ENCODE data around the gene KHDC3L. TPM values are rescaled to one million over a fixed set of nuclear protein-coding genes. Genes with fewer than 3 reads are reported as not detected.

KHDC3L gene, protein sequence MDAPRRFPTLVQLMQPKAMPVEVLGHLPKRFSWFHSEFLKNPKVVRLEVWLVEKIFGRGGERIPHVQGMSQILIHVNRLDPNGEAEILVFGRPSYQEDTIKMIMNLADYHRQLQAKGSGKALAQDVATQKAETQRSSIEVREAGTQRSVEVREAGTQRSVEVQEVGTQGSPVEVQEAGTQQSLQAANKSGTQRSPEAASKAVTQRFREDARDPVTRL
- not detected in 2 replicates for total RNA-seq (2014; rRNA removed; shearing (Covaris generic))

DNA sequence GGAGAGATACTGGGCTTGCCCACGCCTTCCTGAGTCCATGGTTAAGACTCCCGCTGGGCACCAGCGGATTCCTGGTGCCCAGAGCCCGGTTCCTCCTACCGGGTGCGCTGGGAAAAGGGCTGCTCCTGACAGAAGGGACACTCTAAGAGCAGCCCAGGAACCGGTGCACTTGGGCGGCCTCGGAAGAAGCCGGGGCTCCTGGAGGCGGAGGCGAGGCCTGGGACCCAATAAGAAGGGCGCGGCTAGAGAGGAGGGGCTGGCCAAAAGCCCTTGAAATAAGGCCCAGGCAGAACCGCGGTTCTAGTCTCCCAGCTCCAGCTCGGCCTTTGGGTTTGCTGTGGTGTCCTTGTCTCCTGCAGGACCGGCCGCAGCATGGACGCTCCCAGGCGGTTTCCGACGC, at the start of gene KHDC3L:
TSS of gene KHDC3L (plus strand) at position 301 of the 400 bp plus-strand sequence. CDS start at position 373, 72 bp downstream.
- Histone ChIP-seq H3K4me1 (no peaks in the 10 kb centered on the region), H3K36me3 (no peaks in the 10 kb centered on the region), H3K27me3 (no peaks in the 10 kb centered on the region), H3K9me3 (replicated peaks) (no peaks in the 10 kb centered on the region), H3K27ac (no peak within 1 kb of the TSS), H3K4me3 (no peak within 1 kb of the TSS)
- DNase-seq, result no peak

DNA sequence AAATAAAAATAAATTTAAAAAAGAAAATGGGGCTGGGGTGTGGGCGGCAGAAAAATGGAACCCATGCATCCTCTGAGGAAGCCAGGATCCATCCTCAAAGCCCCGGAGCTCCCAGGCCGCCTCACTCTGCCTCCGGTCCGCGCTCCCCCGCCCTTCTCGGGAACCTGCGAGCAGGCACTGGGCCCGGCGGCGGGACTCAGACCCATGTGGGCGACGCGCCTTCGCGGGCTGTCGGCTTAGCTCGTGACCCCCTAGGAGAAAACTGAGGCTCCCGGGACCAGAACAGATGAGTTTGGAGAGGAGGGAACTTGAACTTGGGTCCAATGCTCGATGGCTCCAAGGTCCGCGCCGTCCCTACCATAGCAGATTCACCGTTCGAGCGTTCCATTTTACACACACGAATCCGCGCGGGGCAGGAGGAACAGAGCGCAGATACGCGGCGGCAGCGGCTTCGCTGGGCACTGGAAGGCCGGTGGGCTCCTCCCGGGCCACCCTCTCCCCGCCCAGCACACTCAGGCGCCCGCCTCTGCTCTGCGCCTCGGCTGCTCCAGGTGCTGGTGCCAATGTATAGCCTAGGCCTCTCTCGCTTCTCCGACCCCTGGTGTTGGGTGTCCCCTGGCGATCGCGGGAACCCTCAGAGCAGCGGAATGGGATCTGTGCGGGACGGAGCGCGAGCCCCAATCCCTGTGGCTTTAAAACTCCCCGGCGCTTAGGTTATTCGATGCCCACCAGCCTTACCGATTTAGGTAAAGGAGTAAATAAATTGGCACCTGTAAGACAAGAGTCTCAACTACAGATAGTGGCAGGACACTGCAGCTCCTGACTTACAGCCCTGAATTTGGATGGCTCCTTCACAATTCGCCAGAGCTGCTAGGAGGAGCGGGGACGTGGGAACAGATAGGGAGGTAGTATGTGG, 47.6 kb upstream of the KHDC3L start:
- Histone ChIP-seq H3K36me3 (no peaks in the 10 kb centered on the region), H3K4me1 (no peaks in the 10 kb centered on the region), H3K27me3 (no peaks in the 10 kb centered on the region), H3K27ac (no peak overlapping the region), H3K4me3 (no peak overlapping the region), H3K9me3 (replicated peaks) (peaks cover 3% of the 10 kb centered on the region; the same call in 1 of the 2 replicates)
- no peak for DNase-seq

DNA sequence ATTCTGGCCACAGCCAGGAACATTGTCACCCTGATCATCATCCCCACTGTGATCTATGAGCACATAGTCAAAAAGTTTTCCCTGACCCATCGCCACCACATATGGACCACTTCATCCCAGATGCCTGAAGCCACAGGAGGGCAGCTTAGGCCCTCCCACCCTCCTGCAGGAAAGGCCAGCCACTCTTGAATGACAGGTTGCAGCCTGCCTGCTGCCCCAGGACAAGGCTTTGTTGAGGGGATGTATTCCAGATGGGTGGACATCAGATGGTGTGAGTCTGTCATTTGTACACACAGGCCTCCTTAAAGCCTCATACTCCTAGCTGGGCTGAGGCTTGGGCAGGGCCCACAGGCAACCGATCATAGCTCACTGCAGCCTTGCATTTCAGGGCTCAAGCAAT, 39.1 kb upstream of the KHDC3L start:
- Histone ChIP-seq H3K4me1 (no peaks in the 10 kb centered on the region), H3K27ac (no peak overlapping the region), H3K36me3 (no peaks in the 10 kb centered on the region), H3K9me3 (replicated peaks) (peaks cover 2% of the 10 kb centered on the region; the same call in 1 of the 2 replicates), H3K27me3 (no peaks in the 10 kb centered on the region), H3K4me3 (no peak overlapping the region)
- DNase-seq, result no peak

DNA sequence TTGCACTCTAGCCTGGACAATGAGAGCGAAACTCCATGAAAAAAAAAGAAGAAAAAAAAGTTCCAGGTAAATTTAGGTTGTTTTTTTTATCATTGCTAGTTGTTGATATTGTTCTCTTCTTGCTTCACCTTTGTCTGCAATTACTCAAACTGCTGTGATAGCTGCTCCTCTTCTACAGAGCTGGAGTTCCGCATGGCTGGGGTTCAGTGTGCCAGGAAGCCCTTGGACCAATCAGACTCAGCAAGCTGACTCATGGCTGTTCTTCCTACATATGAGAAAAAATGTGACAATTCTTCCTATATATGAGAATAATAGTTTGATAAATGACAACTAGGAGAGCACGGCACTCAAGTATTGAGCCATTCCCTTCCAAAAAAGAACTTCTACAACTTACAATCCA, 36.8 kb upstream of the KHDC3L start:
- H3K4me1 ChIP-seq, result no peaks in the 10 kb centered on the region
- H3K27me3 ChIP-seq, result no peaks in the 10 kb centered on the region
- no peaks in the 10 kb centered on the region for H3K9me3 ChIP-seq (replicated peaks)
- no peak overlapping the region for H3K27ac ChIP-seq
- H3K36me3 ChIP-seq, result no peaks in the 10 kb centered on the region
- no peak for DNase-seq
- no peak overlapping the region for H3K4me3 ChIP-seq

DNA sequence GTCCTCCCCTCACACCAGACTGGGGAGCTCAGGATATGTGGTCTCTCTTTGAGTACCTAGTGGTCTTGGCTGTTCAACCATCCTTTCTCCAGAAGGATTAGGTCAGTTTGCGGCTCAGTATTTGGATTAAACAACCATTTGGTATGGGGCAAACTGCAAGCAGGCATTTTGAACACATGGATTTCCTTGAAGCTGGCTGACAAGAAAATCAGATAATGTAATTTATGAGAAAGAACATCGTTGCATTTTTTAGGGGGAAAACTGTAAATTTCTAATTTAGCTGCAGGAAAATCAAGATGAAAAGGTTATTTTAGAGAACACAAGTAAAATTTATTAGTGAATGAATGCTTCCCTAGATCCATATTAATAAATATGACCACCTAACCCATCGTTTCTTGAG, 33.7 kb upstream of the KHDC3L start:
- Histone ChIP-seq H3K36me3 (no peaks in the 10 kb centered on the region), H3K9me3 (replicated peaks) (no peaks in the 10 kb centered on the region), H3K27me3 (no peaks in the 10 kb centered on the region), H3K4me3 (no peak overlapping the region), H3K4me1 (no peaks in the 10 kb centered on the region), H3K27ac (no peak overlapping the region)
- DNase-seq, result no peak

DNA sequence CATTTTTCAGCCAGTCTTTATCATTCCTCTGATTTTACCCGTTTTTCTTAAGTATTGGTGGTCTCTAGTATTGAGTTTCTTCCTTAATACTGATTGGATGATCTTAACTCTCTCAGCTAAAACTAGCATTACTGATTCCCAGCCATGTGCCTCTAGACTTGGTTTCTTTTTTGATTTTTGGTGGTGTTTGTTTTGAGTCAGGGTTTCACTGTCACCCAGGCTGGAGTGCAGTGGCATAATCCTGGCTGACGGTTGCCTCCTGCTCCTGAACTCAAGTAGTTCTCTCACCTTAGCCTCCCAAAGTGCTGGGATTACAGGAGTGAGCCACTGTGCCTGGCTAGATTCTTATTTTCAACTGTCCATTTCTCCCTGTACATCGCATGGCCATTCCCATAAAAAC, 33.3 kb upstream of the KHDC3L start:
- Histone ChIP-seq H3K36me3 (no peaks in the 10 kb centered on the region), H3K4me1 (no peaks in the 10 kb centered on the region), H3K27ac (no peak overlapping the region), H3K9me3 (replicated peaks) (no peaks in the 10 kb centered on the region), H3K4me3 (no peak overlapping the region), H3K27me3 (no peaks in the 10 kb centered on the region)
- no peak for DNase-seq

DNA sequence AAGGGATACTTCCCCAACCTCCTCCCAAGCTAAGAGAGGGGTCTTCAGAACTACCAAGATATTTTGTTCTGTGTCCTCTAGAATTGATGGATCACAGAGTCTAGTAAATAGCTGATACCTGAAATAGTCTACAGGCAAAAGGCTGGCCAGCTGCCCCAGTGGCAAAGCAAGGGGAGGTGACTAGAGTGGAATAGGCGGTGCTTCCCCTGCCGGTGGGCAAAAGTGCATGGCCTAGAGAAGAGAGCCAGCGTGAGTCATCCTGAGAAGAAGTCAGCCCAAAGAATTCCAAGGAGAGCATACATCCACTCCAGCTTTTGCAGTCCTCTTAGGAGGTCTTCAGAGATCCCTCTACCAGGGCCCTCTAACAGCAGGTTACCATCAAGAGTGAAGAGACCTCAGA, 23.1 kb upstream of the KHDC3L start:
- Histone ChIP-seq H3K27me3 (no peaks in the 10 kb centered on the region), H3K4me3 (no peak overlapping the region), H3K27ac (no peak overlapping the region), H3K9me3 (replicated peaks) (no peaks in the 10 kb centered on the region), H3K36me3 (no peaks in the 10 kb centered on the region), H3K4me1 (no peaks in the 10 kb centered on the region)
- no peak for DNase-seq

DNA sequence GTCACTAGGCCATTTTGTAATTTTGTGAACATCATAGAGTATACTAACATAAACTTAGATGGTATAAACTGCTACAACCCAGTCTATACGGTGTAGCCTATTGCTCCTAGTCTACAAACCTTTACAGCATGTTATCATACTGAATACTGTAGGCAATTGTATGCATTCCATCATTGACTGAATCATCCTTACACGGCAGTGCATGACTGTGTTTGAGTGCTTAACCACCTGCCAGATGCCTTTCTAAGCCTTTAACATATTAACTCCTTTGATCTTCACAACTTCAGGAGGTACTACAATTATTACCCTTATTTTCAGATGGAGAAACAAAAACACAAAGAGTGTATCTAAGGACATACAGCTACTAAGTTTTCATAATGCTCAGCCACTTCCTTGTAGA, 22.4 kb upstream of the KHDC3L start:
- Histone ChIP-seq H3K4me3 (no peak overlapping the region), H3K4me1 (no peaks in the 10 kb centered on the region), H3K36me3 (no peaks in the 10 kb centered on the region), H3K27me3 (no peaks in the 10 kb centered on the region), H3K9me3 (replicated peaks) (no peaks in the 10 kb centered on the region), H3K27ac (no peak overlapping the region)
- no peak for DNase-seq

DNA sequence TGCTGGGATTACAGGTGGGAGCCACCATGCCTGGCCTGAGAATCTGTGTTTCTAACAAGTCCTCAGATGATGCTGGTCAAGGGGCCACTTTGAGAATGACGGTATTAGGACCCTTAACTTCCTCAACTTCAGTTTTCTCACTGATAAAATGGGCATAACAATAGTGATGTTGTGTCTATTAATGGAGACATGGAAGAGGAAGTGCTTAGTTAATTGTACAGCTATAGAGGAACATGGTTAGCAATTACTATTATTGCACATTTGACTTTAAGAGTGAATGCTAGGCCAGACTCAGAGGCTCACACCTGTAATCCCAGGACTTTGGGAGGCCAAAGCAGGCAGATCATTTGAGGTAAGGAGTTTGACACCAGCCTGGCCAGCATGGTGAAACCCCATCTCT, 21.1 kb upstream of the KHDC3L start:
- Histone ChIP-seq H3K27ac (no peak overlapping the region), H3K9me3 (replicated peaks) (no peaks in the 10 kb centered on the region), H3K27me3 (no peaks in the 10 kb centered on the region), H3K4me1 (no peaks in the 10 kb centered on the region), H3K4me3 (no peak overlapping the region), H3K36me3 (no peaks in the 10 kb centered on the region)
- no peak for DNase-seq

DNA sequence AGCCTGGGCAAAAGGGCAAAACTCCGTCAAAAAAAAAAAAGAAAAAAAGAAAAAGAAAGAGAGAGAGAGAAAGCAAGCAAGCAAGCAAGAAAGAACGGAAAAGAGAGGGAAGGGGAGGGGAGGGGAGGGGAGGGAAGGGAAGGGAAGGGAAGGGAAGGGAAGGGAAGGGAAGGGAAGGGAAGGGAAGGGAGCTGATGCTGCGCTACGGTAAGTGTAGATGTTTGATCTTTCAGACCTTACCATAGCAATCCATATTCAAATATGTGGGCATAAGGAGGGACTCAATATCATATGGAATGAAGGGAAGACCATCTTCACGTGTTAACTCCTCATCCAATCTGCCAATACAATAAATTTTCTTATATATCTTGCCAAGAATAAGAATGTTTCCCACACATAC, 20.3 kb upstream of the KHDC3L start:
- DNase-seq, result no peak
- H3K36me3 ChIP-seq, result no peaks in the 10 kb centered on the region

DNA sequence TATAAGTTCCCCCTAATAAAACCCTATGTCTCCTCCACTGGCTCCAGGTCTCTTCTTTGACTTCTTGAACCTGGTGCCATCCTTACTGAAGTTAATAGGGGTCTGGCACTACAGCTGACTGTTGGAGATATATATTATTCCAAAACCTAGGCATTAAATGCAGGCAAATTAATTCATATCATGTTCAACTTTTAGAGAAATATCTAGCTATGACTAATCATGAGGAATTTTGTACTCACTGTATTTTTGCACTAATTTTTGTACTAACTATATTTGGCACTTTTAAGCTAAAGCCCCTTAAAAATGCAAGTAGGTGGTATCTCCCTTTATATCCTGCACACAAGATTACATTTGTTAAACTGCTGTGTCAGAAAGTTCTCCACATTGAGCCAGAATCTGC, 19.3 kb upstream of the KHDC3L start:
- H3K4me1 ChIP-seq, result no peaks in the 10 kb centered on the region
- H3K27me3 ChIP-seq, result no peaks in the 10 kb centered on the region
- no peaks in the 10 kb centered on the region for H3K36me3 ChIP-seq
- no peak overlapping the region for H3K4me3 ChIP-seq
- no peak overlapping the region for H3K27ac ChIP-seq
- DNase-seq, result no peak
- no peaks in the 10 kb centered on the region for H3K9me3 ChIP-seq (replicated peaks)

More for the DNA sequence above, 20.3 kb upstream of the KHDC3L start:
- H3K27me3 ChIP-seq, result no peaks in the 10 kb centered on the region
- no peaks in the 10 kb centered on the region for H3K9me3 ChIP-seq (replicated peaks)
- H3K4me3 ChIP-seq, result no peak overlapping the region
- H3K4me1 ChIP-seq, result no peaks in the 10 kb centered on the region
- H3K27ac ChIP-seq, result no peak overlapping the region

DNA sequence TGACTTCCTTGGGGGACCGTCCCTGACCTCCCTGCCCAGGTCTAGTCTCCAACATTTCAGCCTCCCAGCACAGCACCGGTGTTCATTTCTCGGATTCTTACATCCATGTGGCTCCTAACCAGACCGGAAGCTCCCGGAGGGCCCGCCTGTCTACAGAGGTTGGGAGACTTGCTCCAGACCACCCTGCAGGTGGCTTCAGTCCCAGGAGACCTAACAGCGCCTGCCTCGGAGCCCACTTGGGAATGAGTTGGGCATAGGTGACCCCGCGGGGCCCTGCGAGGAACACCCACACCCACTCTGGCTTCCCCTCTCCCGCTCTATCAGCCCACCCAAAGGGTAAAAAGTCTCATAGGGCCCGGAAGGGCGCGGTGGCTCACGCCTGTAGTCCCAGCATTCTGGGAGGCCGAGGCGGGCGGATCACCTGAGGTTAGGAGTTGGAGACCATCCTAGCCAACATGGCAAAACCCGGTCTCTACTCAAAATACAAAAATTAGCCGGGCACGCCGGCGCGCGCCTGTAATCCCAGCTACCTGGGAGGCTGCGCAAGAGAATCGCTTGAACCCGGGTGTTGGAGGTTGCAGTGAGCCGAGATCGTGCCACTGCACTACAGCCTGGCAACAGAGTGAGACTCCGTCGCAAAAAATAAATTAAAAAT, 13.8 kb upstream of the KHDC3L start:
- H3K36me3 ChIP-seq, result no peaks in the 10 kb centered on the region
- H3K4me3 ChIP-seq, result no peak overlapping the region
- no peak for DNase-seq
- H3K27me3 ChIP-seq, result no peaks in the 10 kb centered on the region
- H3K27ac ChIP-seq, result no peak overlapping the region
- no peaks in the 10 kb centered on the region for H3K4me1 ChIP-seq
- H3K9me3 ChIP-seq (replicated peaks), result no peaks in the 10 kb centered on the region

DNA sequence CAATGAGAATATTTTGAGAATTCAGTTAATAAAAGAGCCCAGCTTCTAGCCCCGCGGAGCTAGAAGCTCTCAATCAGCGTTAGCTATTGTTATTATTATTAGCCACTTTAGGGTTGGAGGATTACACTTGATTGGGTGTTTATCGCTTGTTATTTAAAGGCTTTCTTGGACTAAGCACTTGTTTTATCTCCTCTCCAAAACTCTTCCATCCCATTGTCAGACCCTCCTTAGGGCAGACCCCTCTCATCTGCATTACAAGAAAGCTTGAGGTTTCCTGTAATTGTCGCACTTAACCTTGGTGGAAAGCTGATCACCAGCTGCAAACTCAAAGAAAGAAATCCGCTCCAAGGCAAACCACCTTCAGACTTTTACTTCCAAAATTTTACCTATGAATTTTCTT, 13.1 kb upstream of the KHDC3L start:
- Histone ChIP-seq H3K9me3 (replicated peaks) (no peaks in the 10 kb centered on the region), H3K4me1 (no peaks in the 10 kb centered on the region), H3K36me3 (no peaks in the 10 kb centered on the region), H3K27me3 (no peaks in the 10 kb centered on the region), H3K27ac (no peak overlapping the region), H3K4me3 (no peak overlapping the region)
- DNase-seq, result no peak

DNA sequence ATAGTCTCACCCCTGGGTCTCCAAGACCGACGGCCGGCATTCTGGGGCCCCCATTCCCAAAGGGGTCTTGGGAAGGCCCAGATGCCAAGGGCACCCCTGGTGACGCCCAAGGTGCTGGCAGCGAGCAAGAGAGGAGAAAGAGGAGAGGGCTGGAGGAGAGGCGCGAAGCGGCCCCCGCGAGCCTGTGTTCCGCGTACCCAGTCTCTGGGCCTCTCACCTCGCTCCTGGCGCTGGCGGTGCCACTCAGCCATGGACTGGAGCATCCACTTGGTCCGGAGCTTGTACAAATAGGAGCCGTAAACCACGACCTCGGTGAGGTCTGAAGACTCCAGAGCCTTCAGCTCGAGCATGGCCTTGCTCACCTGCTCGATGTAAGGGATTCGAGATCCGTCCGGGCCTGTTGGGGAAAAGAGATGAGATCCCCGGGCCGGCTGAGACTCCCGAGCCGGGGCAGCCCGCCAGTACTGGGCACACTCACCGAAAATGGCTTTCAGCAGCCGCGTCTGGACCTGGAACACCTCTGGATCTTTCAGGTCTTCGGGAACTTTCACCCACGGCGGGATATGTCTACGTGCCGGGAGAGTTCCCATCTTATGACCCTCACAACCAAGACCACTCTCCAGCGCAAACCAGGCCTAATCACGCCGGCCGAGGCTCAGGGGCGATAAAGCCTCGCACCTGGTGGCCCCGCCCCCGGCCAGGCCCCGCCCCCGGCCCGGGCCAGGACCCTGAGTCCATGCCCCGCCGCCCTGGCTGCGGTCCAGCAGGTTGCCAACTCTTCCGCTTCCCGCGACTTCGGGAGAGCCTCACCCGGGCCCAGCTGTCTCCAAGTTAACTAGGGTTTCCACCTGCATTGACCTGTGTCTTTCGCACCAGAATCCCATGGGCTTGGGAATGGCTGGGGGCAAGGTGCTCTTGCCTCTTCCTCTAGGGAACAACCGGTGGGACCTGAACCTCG, 8.5 kb upstream of the KHDC3L start, which contains the start of gene DPPA5:
TSS of gene DPPA5 (minus strand) at position 641 of the 958 bp plus-strand sequence. CDS start at position 590, 51 bp downstream.
- Histone ChIP-seq H3K36me3 (no peaks in the 10 kb centered on the region), H3K9me3 (replicated peaks) (no peaks in the 10 kb centered on the region), H3K27me3 (no peaks in the 10 kb centered on the region), H3K4me3 (no peak within 1 kb of the TSS), H3K27ac (no peak within 1 kb of the TSS), H3K4me1 (no peaks in the 10 kb centered on the region)
- DNase-seq, result no peak

All from SJCRH30 (cell line).